ENCODE results near the gene BAIAP2. TPM values are rescaled to one million over a fixed set of nuclear protein-coding genes. Genes with fewer than 3 reads are reported as not detected.
A peak's percentile ranks its signal among the peaks of the same experiment; 100 is the strongest.

BAIAP2 gene
- total and polyA plus RNA-seq, 2 of the 13 experiments (the other 11 are each of a cell fraction or from before 2014, with no cell fraction given), result 22.5 to 24.0 TPM

DNA sequence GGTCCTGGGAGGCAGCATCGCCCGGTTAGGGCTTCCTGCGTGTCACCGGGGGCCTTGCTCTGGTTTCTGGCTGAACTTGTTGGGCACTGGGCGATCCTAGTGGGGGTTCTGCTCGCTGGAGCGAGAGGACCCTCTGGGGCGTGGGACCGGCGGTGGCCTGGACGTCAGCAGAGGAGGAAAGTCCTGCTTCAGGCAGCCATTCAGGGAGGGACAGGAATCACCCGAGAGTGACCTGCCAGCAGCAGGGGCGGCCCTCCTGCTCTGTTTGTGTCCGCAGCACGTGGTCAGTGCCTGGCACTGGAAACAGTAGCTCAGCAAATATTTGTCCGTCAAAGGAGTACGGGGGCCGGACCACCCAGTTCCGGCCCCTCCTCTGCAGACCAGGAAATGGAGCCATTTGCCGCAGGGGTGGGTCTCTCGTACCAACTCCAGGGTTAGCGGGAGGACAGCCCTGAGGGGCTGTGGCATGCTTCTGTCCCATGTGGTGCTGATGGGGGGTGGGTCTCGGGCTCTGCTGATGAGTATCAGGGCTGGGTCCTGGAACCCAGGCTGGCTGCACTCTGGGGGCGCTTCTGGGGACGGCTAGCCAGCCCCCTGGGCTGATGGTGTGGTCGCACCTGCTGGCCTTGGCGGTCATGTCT lies 48.3 kb downstream of the BAIAP2 start (continued):
- TF ChIP-seq ZBTB1 (CRISPR knock-in tag; IDR thresholded peaks at IDR 0.05; ENCODE audit: borderline replicate concordance) (no peak), REL (CRISPR knock-in tag; conservative IDR thresholded peaks at IDR 0.05) (0 out of 2 replicates have a peak, but pooled peaks have one; percentile 65), ZSCAN9 (CRISPR knock-in tag; IDR thresholded peaks at IDR 0.05; ENCODE audit: borderline replicate concordance) (peak; percentile 97), CEBPG (CRISPR knock-in tag; IDR thresholded peaks at IDR 0.05) (no peak; the same call in 1 of the 2 replicates), ZFP41 (CRISPR knock-in tag; IDR thresholded peaks at IDR 0.05; ENCODE audit: borderline replicate concordance) (no peak; the same call in 1 of the 2 replicates), MAFF (IDR thresholded peaks at IDR 0.05; ENCODE audit: low read depth, low read length) (peak; percentile 83), MTA1 (CRISPR knock-in tag; IDR thresholded peaks at IDR 0.05; ENCODE audit: borderline replicate concordance) (peak; percentile 57; the same call in 1 of the 2 replicates), NFYB (CRISPR knock-in tag; IDR thresholded peaks at IDR 0.05) (0 out of 2 replicates have a peak, but pooled peaks have one; percentile 47), NFYC (CRISPR knock-in tag; IDR thresholded peaks at IDR 0.05) (peak; percentile 15; the same call in 1 of the 2 replicates), FOXA3 (CRISPR knock-in tag; IDR thresholded peaks at IDR 0.05) (peak; percentile 93), ARHGAP35 (CRISPR knock-in tag; IDR thresholded peaks at IDR 0.05; ENCODE audit: borderline replicate concordance) (no peak; the same call in 1 of the 2 replicates), SYNCRIP (IDR thresholded peaks at IDR 0.05; ENCODE audit: insufficient read depth, low read depth, low read length) (no peak), ZBTB8A (CRISPR knock-in tag; IDR thresholded peaks at IDR 0.05; ENCODE audit: borderline replicate concordance, low read depth) (0 out of 2 replicates have a peak, but pooled peaks have one; percentile 37), POGZ (CRISPR knock-in tag; IDR thresholded peaks at IDR 0.05) (peak; percentile 78), SP2 (CRISPR knock-in tag; IDR thresholded peaks at IDR 0.05) (peak; percentile 49), ZNF605 (CRISPR knock-in tag; IDR thresholded peaks at IDR 0.05) (peak; percentile 95), ZNF350 (CRISPR knock-in tag; IDR thresholded peaks at IDR 0.05; ENCODE audit: borderline replicate concordance, low read depth) (peak; percentile 93; the same call in 1 of the 2 replicates), RFX3 (CRISPR knock-in tag; IDR thresholded peaks at IDR 0.05) (peak; percentile 40; the same call in 1 of the 2 replicates), ETV5 (CRISPR knock-in tag; IDR thresholded peaks at IDR 0.05; ENCODE audit: borderline replicate concordance) (peak; percentile 100), TBP (CRISPR knock-in tag; IDR thresholded peaks at IDR 0.05) (0 out of 2 replicates have a peak, but pooled peaks have one; percentile 19), SNAPC2 (CRISPR knock-in tag; IDR thresholded peaks at IDR 0.05) (no peak; the same call in none of the 2 replicates), ZNF713 (CRISPR knock-in tag; IDR thresholded peaks at IDR 0.05) (0 out of 2 replicates have a peak, but pooled peaks have one; percentile 4), U2AF2 (IDR thresholded peaks at IDR 0.05; ENCODE audit: low read depth, low read length) (no peak)
- TF ChIP-seq, protein P1, sequence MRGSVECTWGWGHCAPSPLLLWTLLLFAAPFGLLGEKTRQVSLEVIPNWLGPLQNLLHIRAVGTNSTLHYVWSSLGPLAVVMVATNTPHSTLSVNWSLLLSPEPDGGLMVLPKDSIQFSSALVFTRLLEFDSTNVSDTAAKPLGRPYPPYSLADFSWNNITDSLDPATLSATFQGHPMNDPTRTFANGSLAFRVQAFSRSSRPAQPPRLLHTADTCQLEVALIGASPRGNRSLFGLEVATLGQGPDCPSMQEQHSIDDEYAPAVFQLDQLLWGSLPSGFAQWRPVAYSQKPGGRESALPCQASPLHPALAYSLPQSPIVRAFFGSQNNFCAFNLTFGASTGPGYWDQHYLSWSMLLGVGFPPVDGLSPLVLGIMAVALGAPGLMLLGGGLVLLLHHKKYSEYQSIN (CRISPR knock-in tag; IDR thresholded peaks at IDR 0.05; ENCODE audit: borderline replicate concordance), result no peak
- TF ChIP-seq, protein P2, sequence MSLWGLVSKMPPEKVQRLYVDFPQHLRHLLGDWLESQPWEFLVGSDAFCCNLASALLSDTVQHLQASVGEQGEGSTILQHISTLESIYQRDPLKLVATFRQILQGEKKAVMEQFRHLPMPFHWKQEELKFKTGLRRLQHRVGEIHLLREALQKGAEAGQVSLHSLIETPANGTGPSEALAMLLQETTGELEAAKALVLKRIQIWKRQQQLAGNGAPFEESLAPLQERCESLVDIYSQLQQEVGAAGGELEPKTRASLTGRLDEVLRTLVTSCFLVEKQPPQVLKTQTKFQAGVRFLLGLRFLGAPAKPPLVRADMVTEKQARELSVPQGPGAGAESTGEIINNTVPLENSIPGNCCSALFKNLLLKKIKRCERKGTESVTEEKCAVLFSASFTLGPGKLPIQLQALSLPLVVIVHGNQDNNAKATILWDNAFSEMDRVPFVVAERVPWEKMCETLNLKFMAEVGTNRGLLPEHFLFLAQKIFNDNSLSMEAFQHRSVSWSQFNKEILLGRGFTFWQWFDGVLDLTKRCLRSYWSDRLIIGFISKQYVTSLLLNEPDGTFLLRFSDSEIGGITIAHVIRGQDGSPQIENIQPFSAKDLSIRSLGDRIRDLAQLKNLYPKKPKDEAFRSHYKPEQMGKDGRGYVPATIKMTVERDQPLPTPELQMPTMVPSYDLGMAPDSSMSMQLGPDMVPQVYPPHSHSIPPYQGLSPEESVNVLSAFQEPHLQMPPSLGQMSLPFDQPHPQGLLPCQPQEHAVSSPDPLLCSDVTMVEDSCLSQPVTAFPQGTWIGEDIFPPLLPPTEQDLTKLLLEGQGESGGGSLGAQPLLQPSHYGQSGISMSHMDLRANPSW (CRISPR knock-in tag; IDR thresholded peaks at IDR 0.05; ENCODE audit: borderline replicate concordance), result peak; percentile 86; the same call in 1 of the 2 replicates
- TF ChIP-seq, protein P3, sequence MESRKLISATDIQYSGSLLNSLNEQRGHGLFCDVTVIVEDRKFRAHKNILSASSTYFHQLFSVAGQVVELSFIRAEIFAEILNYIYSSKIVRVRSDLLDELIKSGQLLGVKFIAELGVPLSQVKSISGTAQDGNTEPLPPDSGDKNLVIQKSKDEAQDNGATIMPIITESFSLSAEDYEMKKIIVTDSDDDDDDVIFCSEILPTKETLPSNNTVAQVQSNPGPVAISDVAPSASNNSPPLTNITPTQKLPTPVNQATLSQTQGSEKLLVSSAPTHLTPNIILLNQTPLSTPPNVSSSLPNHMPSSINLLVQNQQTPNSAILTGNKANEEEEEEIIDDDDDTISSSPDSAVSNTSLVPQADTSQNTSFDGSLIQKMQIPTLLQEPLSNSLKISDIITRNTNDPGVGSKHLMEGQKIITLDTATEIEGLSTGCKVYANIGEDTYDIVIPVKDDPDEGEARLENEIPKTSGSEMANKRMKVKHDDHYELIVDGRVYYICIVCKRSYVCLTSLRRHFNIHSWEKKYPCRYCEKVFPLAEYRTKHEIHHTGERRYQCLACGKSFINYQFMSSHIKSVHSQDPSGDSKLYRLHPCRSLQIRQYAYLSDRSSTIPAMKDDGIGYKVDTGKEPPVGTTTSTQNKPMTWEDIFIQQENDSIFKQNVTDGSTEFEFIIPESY (CRISPR knock-in tag; IDR thresholded peaks at IDR 0.05), result peak; percentile 97
